Adipocyte (in vitro differentiated cells): ENCODE data around the gene MESP2.

ENCODE experiments used
- DNase-seq: peaks from one replicate; pipeline ENCODE4 v3.0.0-alpha.2; 2015; ENCODE audit warnings: low read depth
- H3K27me3 ChIP-seq: replicated peaks from 2 replicates; pipeline ENCODE4 v1.7.0; 2013; ENCODE audit warnings: mild to moderate bottlenecking, low read length, moderate library complexity; ENCODE audit not compliant: control insufficient read depth, insufficient read depth
- H3K36me3 ChIP-seq: 2 replicates; pipeline ENCODE4 v1.7.0; 2013; ENCODE audit warnings: low read length, mild to moderate bottlenecking, moderate library complexity; ENCODE audit not compliant: control insufficient read depth, insufficient read depth, severe bottlenecking
- H3K4me1 ChIP-seq: 2 replicates; pipeline ENCODE4 v1.7.0; 2013; ENCODE audit warnings: mild to moderate bottlenecking, low read length, moderate library complexity; ENCODE audit not compliant: control insufficient read depth, insufficient read depth
- H3K4me3 ChIP-seq: 2 replicates; pipeline ENCODE4 v1.7.0; 2013; ENCODE audit warnings: mild to moderate bottlenecking, low read length, moderate library complexity
- H3K9ac ChIP-seq: 2 replicates; pipeline ENCODE4 v1.7.0; 2013; ENCODE audit warnings: mild to moderate bottlenecking, low read length, moderate library complexity
- H3K9me3 ChIP-seq: 2 replicates; pipeline ENCODE4 v1.7.0; 2013; ENCODE audit warnings: mild to moderate bottlenecking, low read length, moderate library complexity; ENCODE audit not compliant: control insufficient read depth

Gene MESP2

GRCh38 chr15:89758283-89758682 is 17.8 kb upstream of the MESP2 start:
- Histone ChIP-seq H3K4me3 (no peak overlapping the region), H3K4me1 (peaks cover 4% of the 10 kb centered on the region), H3K9ac (no peak overlapping the region), H3K9me3 (no peaks in the 10 kb centered on the region), H3K27me3 (no peaks in the 10 kb centered on the region), H3K36me3 (no peaks in the 10 kb centered on the region)
- no peak for DNase-seq

- Histone ChIP-seq H3K9me3 (no peaks in the 10 kb centered on the region), H3K4me1 (no peaks in the 10 kb centered on the region), H3K36me3 (no peaks in the 10 kb centered on the region), H3K9ac (no peak overlapping the region), H3K4me3 (no peak overlapping the region), H3K27me3 (no peaks in the 10 kb centered on the region)
- DNase-seq, result no peak
Measured at GRCh38 chr15:89758981-89759380, 17.2 kb upstream of the MESP2 start.

GRCh38 chr15:89759835-89760234 is 16.3 kb upstream of the MESP2 start:
- no peaks in the 10 kb centered on the region for H3K36me3 ChIP-seq
- no peak overlapping the region for H3K4me3 ChIP-seq
- H3K9ac ChIP-seq, result no peak overlapping the region
- H3K27me3 ChIP-seq, result no peaks in the 10 kb centered on the region
- no peaks in the 10 kb centered on the region for H3K9me3 ChIP-seq
- H3K4me1 ChIP-seq, result no peaks in the 10 kb centered on the region
- DNase-seq, result no peak

- DNase-seq, result peak; percentile 90
- Histone ChIP-seq H3K36me3 (no peaks in the 10 kb centered on the region), H3K9me3 (no peaks in the 10 kb centered on the region), H3K4me3 (no peak overlapping the region), H3K9ac (no peak overlapping the region), H3K27me3 (no peaks in the 10 kb centered on the region), H3K4me1 (no peaks in the 10 kb centered on the region)
Measured at GRCh38 chr15:89760303-89761008, 15.7 kb upstream of the MESP2 start.

GRCh38 chr15:89761009-89761831 is 14.9 kb upstream of the MESP2 start:
- Histone ChIP-seq H3K27me3 (no peaks in the 10 kb centered on the region), H3K36me3 (no peaks in the 10 kb centered on the region), H3K9me3 (no peaks in the 10 kb centered on the region), H3K4me1 (no peaks in the 10 kb centered on the region), H3K9ac (peak overlapping the region; percentile 9), H3K4me3 (no peak overlapping the region)
- no peak for DNase-seq

- no peaks in the 10 kb centered on the region for H3K36me3 ChIP-seq
- no peaks in the 10 kb centered on the region for H3K27me3 ChIP-seq
- no peak overlapping the region for H3K4me3 ChIP-seq
- DNase-seq, result no peak
- H3K4me1 ChIP-seq, result no peaks in the 10 kb centered on the region
- no peaks in the 10 kb centered on the region for H3K9me3 ChIP-seq
- no peak overlapping the region for H3K9ac ChIP-seq
Measured at GRCh38 chr15:89761929-89762328, 14.2 kb upstream of the MESP2 start.

- DNase-seq, result no peak
- Histone ChIP-seq H3K9me3 (no peaks in the 10 kb centered on the region), H3K9ac (no peak overlapping the region), H3K4me1 (peaks cover 19% of the 10 kb centered on the region), H3K4me3 (no peak overlapping the region), H3K27me3 (no peaks in the 10 kb centered on the region), H3K36me3 (no peaks in the 10 kb centered on the region)
Measured at GRCh38 chr15:89765694-89766093, 10.4 kb upstream of the MESP2 start.

- DNase-seq, result no peak
- H3K4me1 ChIP-seq, result peaks cover 20% of the 10 kb centered on the region
- H3K9ac ChIP-seq, result no peak overlapping the region
- H3K9me3 ChIP-seq, result no peaks in the 10 kb centered on the region
- H3K36me3 ChIP-seq, result no peaks in the 10 kb centered on the region
- no peaks in the 10 kb centered on the region for H3K27me3 ChIP-seq
- H3K4me3 ChIP-seq, result no peak overlapping the region
Measured at GRCh38 chr15:89766357-89767311, 9.5 kb upstream of the MESP2 start.

GRCh38 chr15:89767411-89767915 is 8.7 kb upstream of the MESP2 start:
- no peak overlapping the region for H3K4me3 ChIP-seq
- H3K4me1 ChIP-seq, result peaks cover 20% of the 10 kb centered on the region
- DNase-seq, result no peak
- H3K9ac ChIP-seq, result no peak overlapping the region
- H3K9me3 ChIP-seq, result no peaks in the 10 kb centered on the region
- H3K36me3 ChIP-seq, result no peaks in the 10 kb centered on the region
- no peaks in the 10 kb centered on the region for H3K27me3 ChIP-seq

GRCh38 chr15:89768071-89768500 is 8.0 kb upstream of the MESP2 start:
- Histone ChIP-seq H3K36me3 (no peaks in the 10 kb centered on the region), H3K4me3 (no peak overlapping the region), H3K4me1 (peaks cover 25% of the 10 kb centered on the region), H3K9me3 (no peaks in the 10 kb centered on the region), H3K27me3 (no peaks in the 10 kb centered on the region), H3K9ac (no peak overlapping the region)
- DNase-seq, result no peak

- DNase-seq, result no peak
- no peaks in the 10 kb centered on the region for H3K9me3 ChIP-seq
- no peaks in the 10 kb centered on the region for H3K27me3 ChIP-seq
- no peaks in the 10 kb centered on the region for H3K36me3 ChIP-seq
- H3K9ac ChIP-seq, result no peak overlapping the region
- H3K4me1 ChIP-seq, result peaks cover 27% of the 10 kb centered on the region
- no peak overlapping the region for H3K4me3 ChIP-seq
Measured at GRCh38 chr15:89769366-89769765, 6.8 kb upstream of the MESP2 start.
